Activated CD8-positive, alpha-beta memory T cell treated with anti-CD3 and anti-CD28 coated beads, Interleukin-2, amount 50 U/mL, for 48 hours (primary cell): ENCODE measurements around the gene RRP12.
"Not testable (repeated sequence)": the region's sequence is repeated elsewhere in the genome, so short reads cannot be mapped to it uniquely, and the experiment has no call there.

Experiments used
- DNase-seq: peaks from one replicate; pipeline ENCODE4 v3.0.0-alpha.2; 2020

RRP12 gene

DNA sequence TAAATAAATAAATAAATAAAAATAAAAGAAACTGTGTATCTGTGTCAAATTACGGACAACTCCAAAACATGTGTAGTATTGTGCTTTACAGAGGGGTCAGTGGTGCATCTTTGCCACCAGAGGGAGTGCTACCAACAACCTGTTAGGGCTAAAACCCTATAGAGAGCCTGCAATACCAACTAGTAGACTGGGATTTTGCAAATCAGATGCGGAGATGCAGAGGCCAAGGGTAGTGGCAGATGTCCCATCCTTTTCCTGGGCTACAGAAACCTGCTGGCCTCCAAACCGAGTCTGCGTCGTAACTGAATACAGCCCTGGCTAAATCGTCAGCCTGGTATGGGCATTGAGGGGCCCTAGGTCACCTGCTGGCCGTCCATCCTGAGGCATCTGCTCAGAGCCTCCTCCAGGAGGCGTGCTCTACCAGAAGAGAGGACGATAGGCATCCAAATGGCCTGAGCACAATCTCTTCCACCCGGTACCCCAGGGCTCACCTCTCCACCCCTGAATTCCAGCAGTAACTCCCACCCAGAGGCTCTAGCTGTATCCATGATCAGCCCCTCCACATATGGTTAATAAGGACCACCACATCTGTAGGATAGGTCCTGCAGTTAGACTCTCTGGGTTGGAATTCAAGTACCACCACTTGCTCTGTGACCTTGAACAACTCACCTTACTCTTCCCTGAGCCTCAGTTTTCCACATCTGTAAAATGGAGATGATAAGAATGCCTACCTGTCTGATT, 6.2 kb upstream of the RRP12 start:
- peak; percentile 79 for DNase-seq

DNA sequence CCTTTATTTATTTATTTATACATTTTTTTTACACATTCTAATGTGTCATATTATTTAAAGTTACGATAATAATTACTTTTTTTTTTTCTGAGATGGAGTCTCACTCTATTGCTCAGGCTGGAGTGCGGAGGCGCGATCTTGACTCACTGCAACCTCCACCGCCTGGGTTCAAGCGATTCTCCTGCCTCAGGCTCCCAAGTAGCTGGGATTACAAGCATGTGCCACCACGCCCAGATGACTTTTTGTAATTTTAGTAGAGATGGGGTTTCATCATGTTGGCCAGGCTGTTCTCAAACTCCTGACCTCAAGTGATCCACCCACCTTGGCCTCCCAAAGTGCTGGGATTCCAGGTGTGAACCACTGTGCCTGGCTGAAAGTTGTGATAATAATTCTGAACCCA, 5.3 kb upstream of the RRP12 start:
- not testable (repeated sequence) for DNase-seq

- DNase-seq: no peak
Measured at GRCh38 chr10:97406064-97406463, 4.9 kb upstream of the RRP12 start.

DNA sequence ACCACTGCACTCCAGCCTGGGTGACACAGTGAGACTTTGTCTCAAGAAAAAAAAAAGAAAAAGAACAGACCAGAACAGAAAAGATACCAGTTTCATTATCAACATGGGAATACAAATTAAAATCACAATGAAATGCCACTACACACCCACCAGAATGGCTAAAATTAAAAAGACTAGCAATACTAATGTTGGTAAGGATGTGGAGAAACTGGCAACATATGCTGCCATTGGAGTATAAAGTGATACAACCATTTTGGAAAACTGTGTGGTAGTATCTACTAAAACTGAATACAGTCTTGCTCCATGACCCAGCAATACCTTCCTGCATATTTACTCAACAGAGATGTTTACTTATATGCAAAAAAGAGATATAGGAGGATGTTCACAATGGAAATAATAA, 2.9 kb upstream of the RRP12 start:
- DNase-seq: no peak

- no peak for DNase-seq
Measured at GRCh38 chr10:97401455-97401919, 347 bp upstream of the RRP12 start.

DNA sequence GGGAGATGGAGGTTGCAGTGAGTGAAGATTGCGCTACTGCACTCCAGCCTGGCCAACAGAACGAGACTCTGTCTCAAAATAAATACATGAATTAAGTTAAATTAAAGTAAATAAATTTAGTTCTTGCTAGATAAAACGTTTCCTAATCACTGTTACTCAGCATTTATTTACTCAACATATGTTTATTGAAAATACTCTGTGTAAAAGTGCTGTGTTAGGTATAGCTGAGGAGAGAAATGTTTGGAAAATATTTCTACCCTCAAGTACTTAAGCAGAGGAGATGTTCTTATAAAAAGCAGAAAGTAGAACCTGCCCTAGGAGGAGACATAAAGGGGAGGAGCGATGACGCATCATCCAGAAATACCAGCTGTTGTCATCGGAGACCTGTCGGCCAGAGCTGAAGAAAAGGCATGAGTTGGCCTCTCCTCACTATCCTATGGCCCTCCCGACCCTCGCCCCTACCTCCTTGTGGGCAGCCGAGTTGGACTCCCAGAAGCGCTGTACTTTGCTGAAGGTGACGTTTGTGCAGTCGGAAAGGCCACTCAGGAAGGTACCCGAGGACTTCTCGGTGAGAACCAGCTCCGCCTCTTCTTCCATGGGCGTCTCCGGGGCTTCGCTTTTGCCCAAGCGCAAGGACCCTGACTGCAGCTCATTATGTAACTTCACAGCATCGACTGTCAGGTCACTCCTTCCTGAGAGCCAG, 1.1 kb downstream of the RRP12 start:
- DNase-seq: no peak

DNA sequence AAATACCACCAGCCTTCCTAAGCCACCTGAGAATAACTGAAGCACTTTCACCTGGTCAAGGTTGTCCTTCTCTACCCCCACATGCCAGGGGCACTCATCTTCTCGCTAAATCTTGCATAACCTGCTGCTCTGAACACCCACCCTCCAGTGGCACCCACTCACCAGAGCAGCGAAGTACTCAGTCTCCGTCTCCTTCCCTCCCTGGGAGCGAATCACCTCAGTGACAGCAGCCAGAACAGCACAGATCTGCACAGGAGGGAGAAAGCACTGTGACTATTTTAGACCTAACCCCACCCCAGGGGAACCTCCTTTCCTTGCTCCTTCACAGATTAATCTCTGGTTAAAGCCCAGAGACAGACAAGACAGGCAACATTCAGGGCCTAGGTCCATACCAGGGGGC, 5.1 kb downstream of the RRP12 start:
- no peak for DNase-seq

DNA sequence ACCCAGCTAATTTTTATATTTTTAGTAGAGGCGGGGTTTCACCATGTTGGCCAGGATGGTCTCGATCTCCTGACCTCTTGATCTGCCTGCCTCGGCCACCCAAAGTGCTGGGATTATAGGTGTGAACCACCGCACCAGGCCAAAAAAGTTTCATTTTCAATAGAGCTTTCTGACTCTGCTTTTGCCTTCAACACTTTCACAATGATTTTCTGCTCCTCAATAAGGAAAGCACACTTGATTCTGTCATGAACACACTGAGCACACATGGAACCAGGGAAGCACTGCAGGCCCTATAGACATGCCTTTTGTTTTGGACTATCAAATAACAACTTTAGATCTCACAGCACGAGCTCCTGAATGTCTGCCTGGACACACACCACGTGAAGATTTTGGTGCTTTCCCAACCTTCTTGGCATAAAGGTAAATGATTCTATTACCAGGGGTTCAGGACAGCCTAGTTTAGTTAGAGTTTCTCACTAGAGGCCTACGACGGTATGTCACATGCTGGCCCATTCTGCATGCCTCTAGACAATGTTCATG, 8.0 kb downstream of the RRP12 start:
- no peak for DNase-seq

GRCh38 chr10:97390091-97390490, 11.0 kb downstream of the RRP12 start:
- no peak for DNase-seq

DNA sequence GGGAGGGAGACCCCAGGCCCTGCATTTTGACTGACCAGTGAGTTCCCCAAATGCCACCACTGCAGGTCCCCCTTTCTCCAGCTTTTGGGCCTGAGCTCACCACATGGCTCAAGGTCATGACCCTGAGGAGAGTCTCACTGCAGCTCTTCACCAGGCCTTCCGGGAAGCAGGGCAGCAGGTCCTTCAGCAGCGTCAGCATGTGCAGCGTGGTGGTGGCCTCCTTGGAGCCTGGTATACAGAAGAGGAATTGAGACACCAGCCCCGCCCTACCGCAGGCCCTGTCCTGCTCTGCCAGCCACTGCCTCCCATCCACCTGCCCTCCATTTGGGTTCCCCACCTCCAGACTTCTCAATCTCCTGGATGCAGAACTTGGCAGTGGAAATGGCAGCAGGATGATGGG, 13.0 kb downstream of the RRP12 start:
- no peak for DNase-seq

GRCh38 chr10:97385565-97385964, 15.6 kb downstream of the RRP12 start:
- no peak for DNase-seq

DNA sequence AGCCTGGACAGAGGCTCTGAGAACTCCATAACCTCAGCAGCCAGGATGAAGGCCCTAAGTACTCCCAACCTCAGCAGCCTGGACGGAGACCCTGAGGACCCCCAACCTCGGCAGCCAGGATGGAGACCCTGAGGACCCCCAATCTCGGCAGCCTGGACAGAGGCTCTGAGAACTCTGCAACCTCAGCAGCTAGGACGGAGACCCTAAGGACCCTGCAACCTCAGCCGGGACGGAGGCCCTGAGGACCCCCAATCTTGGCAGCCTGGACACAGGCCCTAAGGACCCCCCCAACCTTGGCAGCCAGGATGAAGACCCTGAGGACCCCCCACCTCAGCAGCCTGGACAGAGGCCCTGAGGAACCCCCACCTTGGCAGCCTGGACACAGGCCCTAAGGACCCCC, 16.5 kb downstream of the RRP12 start:
- DNase-seq: no peak

- no peak for DNase-seq
Measured at GRCh38 chr10:97384156-97384555, 17.0 kb downstream of the RRP12 start.

DNA sequence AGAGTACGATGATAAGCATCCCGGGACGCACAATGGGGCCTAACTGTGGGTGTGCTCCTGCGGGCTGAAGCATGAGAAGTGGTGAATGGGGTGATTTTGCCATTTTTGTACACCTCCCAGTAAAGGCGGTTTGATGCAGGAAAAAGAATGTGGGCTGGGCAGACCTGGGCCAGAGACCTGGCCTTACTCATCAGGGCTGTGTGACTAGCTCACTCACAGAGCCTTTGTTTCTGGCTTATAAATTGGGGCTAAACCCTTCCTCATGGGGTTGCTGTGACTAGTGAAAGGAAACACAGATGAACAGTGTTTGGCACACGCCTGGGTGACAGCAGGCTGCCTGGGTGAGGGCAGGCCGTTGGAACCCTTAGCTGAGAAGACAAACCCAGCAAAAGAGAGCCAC, 18.0 kb downstream of the RRP12 start:
- DNase-seq: no peak

GRCh38 chr10:97381626-97382025, 19.5 kb downstream of the RRP12 start:
- DNase-seq: no peak

- no peak for DNase-seq
Measured at GRCh38 chr10:97380516-97380915, 20.6 kb downstream of the RRP12 start.

DNA sequence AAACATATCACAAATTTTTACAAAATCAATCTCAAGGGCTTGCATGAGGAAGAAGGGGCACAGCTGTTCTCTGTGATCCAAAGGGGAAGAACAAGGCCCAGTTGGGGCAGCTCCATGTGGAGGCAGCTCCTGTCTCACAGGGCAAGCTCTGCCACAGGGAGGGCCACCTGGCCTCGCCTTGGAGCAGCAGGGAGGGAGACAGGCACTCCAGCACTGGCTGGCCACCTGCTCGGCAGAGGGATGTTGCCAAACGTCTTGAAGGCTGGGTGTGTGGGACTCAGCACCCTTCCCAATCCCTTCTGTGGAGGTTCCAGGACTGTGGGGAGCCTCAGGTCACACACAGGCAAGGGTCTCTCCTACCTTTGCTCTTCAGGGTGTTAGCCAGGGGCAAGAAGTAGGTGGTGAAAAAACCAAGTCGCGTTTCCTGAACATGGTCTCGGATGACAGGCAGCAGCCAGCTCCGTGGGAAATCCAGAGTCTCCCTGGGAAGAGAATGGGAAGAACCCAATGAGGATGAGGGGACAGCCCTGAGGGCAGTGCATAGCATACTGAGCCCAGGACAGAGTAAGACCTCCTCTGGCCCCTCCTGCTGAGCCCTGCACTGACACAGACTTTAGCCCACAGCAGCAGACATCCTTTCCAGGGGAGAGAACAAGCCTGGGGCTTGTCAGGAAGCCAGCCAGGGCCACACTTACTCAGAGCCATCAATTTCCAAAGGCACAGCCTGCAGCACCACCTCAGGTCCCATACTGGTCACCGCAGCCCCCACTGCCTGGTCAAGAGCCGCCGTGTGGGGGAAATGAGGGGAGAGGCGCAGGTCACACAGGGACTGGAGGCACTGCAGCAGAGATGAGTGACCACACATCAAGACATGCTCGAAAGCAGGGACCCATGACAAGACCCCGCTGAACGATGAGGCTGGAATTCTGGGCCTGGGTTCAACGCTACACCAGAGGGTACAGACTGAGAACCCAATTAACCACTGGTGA, 21.9 kb downstream of the RRP12 start:
- no peak for DNase-seq

GRCh38 chr10:97376413-97376812, 24.7 kb downstream of the RRP12 start:
- DNase-seq: no peak

DNA sequence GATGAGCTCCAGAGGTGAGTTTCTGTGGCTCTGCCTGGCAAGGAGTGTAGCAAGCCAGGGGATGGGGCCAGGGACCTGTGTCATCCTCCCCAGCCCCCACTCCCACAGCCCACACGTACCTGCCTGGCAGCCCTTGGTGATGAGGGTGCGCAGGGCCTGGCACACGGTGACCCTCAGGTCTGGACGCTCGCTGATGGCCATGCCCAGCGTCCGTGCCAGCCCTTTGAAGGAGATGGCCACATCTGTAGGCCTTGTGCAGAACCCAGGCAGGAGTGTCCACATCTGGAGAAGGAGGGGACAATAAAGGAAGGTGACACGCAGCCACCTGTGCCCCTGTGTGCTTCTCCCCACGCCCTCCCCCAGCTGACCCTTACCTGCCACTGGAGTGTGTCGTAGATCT, 27.7 kb downstream of the RRP12 start:
- no peak for DNase-seq

GRCh38 chr10:97372233-97372875, 28.8 kb downstream of the RRP12 start:
- DNase-seq: no peak

DNA sequence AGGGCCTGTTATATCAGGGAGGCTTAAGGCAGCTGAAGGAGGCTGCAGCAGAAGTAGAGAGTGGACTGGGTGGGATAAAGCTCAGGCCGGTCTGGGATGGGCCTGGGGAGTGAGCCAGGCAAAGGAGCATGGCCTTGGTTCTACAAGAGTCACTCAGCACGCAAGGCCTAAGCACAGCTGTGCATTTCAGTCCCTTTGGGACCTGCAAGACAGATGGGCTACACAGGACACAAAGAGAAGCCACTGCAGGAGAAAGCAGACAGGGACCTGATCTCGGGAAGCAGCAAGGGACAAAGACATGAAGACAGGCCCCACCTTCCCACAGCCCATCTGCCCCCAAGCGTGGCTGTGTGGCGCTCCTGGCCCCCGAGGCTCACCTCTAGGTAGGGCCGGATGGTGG, 29.4 kb downstream of the RRP12 start:
- no peak for DNase-seq

- no peak for DNase-seq
Measured at GRCh38 chr10:97367126-97367649, 34.0 kb downstream of the RRP12 start.
